GM10266 (cell line): ENCODE measurements around the gene HSPA1L.

ENCODE experiments used
- DNase-seq: peaks from one replicate; pipeline ENCODE4 v3.0.0; 2012; ENCODE audit errors: extremely low spot score
- TF ChIP-seq, protein P1 (sequence below): IDR thresholded peaks from 2 replicates; pipeline ENCODE4 v1.5.1; 2012; ENCODE audit warnings: mild to moderate bottlenecking, low read depth; ENCODE audit not compliant: control insufficient read depth, insufficient read depth; ENCODE audit errors: missing control alignments

The HSPA1L gene

DNA sequence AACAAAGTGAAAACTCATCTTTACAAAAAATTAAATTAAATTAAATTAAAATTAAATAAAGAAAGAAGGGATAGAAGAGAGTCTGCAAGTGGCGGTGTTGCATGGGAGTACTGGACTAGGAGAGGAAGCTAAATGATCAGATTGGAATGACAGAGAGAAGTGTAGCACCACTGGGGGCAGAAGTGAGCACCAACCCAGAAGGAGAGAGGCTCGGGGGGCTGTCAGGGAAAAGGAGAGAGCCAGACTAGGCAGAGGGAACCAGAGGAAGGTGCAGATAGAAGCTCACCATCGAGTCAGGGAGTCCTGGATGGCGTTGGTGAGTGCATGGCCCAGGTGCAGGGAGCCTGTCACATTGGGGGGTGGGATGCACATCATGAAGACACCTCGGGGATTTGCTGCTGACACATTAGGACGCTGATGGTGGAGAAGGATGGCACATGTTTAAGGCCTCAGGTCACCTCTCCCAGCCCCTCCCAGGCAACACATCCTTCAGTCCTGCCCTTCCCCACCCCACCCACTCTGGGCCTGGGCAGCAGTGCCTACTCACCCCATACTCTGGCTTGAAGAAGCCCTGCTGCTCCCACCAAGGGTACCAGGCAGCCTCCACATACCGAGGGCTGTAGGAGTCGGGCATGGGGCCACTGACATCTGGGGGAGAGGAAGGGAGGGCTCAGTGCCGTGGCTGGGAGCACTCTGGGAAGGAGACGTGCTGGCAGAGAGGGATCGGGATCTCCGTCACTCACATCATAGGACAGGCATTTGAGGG lies 23.6 kb downstream of the HSPA1L start:
- TF ChIP-seq, protein P1, sequence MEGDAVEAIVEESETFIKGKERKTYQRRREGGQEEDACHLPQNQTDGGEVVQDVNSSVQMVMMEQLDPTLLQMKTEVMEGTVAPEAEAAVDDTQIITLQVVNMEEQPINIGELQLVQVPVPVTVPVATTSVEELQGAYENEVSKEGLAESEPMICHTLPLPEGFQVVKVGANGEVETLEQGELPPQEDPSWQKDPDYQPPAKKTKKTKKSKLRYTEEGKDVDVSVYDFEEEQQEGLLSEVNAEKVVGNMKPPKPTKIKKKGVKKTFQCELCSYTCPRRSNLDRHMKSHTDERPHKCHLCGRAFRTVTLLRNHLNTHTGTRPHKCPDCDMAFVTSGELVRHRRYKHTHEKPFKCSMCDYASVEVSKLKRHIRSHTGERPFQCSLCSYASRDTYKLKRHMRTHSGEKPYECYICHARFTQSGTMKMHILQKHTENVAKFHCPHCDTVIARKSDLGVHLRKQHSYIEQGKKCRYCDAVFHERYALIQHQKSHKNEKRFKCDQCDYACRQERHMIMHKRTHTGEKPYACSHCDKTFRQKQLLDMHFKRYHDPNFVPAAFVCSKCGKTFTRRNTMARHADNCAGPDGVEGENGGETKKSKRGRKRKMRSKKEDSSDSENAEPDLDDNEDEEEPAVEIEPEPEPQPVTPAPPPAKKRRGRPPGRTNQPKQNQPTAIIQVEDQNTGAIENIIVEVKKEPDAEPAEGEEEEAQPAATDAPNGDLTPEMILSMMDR: peak; percentile 59
- DNase-seq: peak; percentile 64

DNA sequence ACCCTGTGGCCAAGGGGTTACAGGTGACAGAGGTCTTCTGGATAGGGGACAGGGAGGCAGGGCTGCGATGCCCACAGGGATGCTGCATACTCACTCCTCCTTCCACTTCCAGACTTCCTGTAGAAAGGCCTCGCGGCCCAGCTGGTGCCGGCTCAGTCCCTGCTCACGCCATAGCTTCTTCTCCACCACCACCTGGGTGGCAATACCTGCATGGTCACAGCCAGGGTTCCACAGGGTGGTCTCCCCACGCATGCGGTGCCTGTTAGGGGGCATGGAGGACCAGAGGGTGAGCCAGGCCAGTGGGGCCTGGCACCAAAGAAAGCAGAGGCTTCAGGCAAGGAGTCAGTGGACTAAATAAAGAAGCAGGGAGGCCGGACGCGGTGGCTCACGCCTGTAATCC lies 29.6 kb downstream of the HSPA1L start:
- TF ChIP-seq, protein P1: no peak
- no peak for DNase-seq

GRCh38 chr6:31784098-31784925 lies 30.8 kb downstream of the HSPA1L start:
- no peak for DNase-seq

GRCh38 chr6:31782126-31782855 lies 32.8 kb downstream of the HSPA1L start:
- no peak for DNase-seq
- TF ChIP-seq, protein P1: no peak

More at GRCh38 chr6:31784098-31784925, 30.8 kb downstream of the HSPA1L start:
- TF ChIP-seq, protein P1: no peak

DNA sequence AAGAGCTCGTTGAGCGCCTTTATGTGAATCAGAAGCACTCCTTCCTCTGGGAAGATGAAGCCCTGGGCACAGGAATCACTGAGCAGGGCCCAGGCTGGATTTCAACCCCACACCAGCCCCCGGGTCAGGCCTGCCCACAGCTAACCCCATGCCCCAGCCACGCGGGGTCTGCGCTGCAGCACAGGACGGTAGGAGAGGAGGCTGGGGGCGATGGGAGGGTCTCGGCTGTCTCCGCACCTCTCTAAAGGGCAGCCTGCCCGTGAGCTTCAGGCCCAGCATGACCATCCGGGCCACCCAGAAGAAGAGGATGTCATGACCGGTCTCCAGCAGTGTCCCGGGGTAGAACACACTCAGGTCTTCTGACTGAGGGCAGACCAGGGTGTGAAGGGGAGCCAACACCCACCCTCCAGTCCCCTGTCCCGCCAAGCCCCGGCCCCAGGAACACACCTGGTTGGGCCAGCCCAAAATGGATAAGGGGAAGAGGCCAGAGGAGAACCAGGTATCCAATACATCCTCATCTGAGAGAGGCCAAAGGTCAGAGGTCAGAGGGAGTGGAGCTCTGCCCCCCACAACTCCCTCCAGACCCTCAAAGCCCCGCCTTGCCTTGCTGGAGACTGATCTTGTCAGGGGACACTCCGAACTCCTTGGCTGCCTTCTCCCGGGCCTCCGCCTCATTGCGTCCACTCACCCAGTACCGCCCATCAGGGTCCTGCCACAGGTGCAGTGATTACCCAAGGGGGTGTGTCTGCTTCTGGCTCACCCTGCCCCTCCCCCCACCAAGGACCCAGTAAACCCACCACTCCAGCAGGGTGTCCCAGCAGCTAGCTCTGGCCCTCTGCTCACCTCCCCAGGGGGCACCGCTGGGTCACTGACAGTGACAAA lies 33.6 kb downstream of the HSPA1L start:
- TF ChIP-seq, protein P1: no peak
- DNase-seq: no peak

DNA sequence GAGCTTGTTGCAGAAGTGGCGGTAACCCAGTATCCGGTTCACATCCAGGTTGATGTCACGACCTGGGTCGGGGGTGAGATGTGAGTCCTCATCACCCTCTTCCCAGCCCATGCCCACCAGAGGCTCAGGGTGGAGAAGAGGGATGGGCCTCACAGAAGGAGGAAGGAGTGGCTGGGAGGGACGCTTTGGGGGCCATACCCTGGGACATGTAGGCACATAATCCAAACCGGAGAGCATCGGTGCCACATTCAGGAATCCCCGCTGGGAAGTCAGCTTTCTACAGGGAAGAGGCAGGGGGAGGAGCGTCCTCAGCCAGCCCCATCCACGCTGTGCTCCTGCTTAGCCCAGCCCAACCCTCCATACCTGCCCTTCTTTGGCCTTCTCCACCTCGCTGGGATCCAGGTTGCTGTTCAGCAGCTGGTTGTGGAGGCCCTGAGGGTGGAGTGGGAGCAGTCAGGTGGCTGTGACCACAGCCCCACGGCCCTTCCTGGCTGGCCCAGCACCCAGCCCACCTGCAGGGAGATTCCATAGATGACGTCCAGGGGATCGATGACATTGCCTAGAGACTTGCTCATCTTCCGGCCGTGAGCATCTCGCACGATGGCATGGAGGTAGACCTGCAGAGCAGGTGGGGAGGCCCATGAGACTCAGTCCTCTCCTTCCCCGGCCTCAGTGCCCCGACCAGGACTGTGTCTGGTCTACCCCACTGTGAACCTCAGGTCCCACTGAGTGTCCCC lies 34.4 kb downstream of the HSPA1L start:
- DNase-seq: no peak
- TF ChIP-seq, protein P1: no peak
